Cardiac muscle cell (in vitro differentiated cells and primary cell): ENCODE data around the gene NENF. TPM values are rescaled to one million over a fixed set of nuclear protein-coding genes. Genes with fewer than 3 reads are reported as not detected.

Experiments
- DNase-seq, 2 donors: peaks; one replicate each; pipeline versions ENCODE4 v3.0.0 to v3.0.0-alpha.2; 2010 to 2017; ENCODE audit warnings: low read depth in 1 of 2, low spot score in 1 of 2
- H3K27ac ChIP-seq: fragments of 200-600 bp; sonication (generic); 2 replicates; pipeline ENCODE4 v1.5.1; 2016
- H3K27me3 ChIP-seq: fragments of 200-600 bp; sonication (generic); 2 replicates; pipeline ENCODE4 v1.6.0; 2016; ENCODE audit warnings: control low read depth
- H3K36me3 ChIP-seq: fragments of 200-600 bp; sonication (generic); 2 replicates; pipeline ENCODE4 v1.5.1; 2016; ENCODE audit warnings: control low read depth
- H3K4me1 ChIP-seq: fragments of 200-600 bp; sonication (generic); 2 replicates; pipeline ENCODE4 v1.8.1; 2017; ENCODE audit warnings: low read depth, mild to moderate bottlenecking, mixed run types
- H3K4me3 ChIP-seq: fragments of 200-600 bp; sonication (generic); 2 replicates; pipeline ENCODE4 v1.5.1; 2016; ENCODE audit warnings: mild to moderate bottlenecking
- H3K9me3 ChIP-seq: fragments of 200-600 bp; sonication (generic); 2 replicates; pipeline ENCODE4 v1.5.1; 2017; ENCODE audit warnings: low read depth, mild to moderate bottlenecking, control low read depth
- CTCF ChIP-seq: IDR thresholded peaks from 2 replicates; pipeline ENCODE4 v1.5.1; 2012; ENCODE audit warnings: low read depth, mild to moderate bottlenecking, low read length
- polyA plus RNA-seq: library from polyadenylated mRNA; unstranded; fragments of >200 nt; fragmentation: Nextera tagmentation; extraction: Ambion mirVana; gene quantifications from 2 replicates; pipeline ENCODE4 v1.2.1, GENCODE V29; 2016
- total RNA-seq: library from RNA; depleted of rRNA; stranded (reverse); fragments of >200 nt; gene quantifications from 2 replicates; pipeline ENCODE4 v1.2.3, GENCODE V29; 2016

The NENF gene
- total and polyA plus RNA-seq, 2 experiments from 2014 or later, result 23.7 to 34.6 TPM

DNA sequence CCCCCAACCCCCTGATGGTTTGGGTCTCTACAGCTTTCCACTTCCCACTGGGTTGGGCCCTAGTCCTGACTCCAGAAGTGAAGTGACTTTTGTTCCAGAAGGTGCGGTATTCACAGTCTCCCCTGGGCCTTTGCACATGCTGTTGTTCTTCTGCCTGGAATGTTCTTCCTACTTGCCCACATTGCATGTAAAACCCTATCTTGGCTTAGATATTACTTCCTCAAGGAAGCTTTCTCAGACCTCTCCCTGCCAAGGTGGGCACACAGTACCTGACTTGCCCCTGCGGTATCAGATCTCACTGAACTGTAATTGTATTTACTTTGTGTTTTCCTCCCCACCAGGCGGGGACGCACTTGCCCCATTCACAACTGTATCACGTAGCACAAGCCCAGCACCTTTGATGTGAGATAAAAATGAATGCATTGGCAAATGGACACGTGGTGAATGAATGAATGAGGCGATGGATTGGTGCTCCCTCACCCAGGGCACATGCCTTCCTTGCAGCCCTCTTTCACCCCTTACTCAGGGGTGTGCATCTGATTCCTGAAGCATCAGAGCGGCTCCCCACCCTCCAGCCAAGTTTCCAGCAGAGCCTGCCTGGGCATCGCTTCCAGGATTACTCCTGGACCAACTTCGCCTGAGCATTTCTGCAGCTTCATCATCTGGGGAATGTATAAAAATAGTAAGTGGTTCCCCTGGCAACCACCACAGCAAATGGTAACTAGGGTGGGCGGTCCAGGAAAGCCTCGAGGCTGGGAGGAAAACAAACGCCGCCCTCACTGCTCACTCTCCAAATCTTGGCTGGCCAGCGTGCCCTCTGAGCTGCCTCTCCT is 19.8 kb downstream of the NENF start:
- DNase-seq, result peak in 1 of 2 donors; percentile 82
- Histone ChIP-seq H3K27me3 (no peaks in the 10 kb centered on the region), H3K4me3 (no peak overlapping the region), H3K9me3 (no peaks in the 10 kb centered on the region), H3K4me1 (peaks cover 3% of the 10 kb centered on the region), H3K27ac (no peak overlapping the region), H3K36me3 (no peaks in the 10 kb centered on the region)
- TF ChIP-seq CTCF, result no peak

GRCh38 chr1:212453156-212453857 is 20.6 kb downstream of the NENF start:
- no peaks in the 10 kb centered on the region for H3K36me3 ChIP-seq
- peaks cover 3% of the 10 kb centered on the region for H3K4me1 ChIP-seq
- no peak for TF ChIP-seq CTCF
- H3K27ac ChIP-seq, result no peak overlapping the region
- H3K9me3 ChIP-seq, result no peaks in the 10 kb centered on the region
- H3K27me3 ChIP-seq, result no peaks in the 10 kb centered on the region
- no peak overlapping the region for H3K4me3 ChIP-seq
- DNase-seq, result no peak

GRCh38 chr1:212454741-212455140 is 22.0 kb downstream of the NENF start:
- no peak for TF ChIP-seq CTCF
- no peaks in the 10 kb centered on the region for H3K9me3 ChIP-seq
- DNase-seq, result no peak

DNA sequence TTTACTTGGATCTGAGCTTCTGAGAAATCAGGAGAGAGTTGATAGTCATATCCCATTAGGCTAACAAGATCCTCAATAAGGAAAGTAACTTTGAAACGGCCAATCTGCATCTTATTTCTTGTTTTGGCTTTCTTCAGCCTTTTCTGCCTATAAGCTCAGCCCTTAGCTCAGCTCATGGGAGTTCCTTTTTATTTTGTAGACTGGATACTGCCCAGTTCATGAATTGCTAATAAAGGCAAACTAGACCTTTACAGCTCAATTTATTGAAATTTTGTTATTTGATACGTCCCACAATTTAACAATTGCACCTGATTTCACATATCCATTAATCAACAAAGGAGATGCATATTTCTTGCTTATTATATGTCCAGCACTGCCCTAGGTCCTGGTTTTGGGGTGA is 22.7 kb downstream of the NENF start:
- no peak for TF ChIP-seq CTCF
- Histone ChIP-seq H3K4me1 (peaks cover 3% of the 10 kb centered on the region), H3K4me3 (no peak overlapping the region), H3K9me3 (no peaks in the 10 kb centered on the region), H3K36me3 (no peaks in the 10 kb centered on the region), H3K27me3 (no peaks in the 10 kb centered on the region), H3K27ac (no peak overlapping the region)
- no peak for DNase-seq

More at GRCh38 chr1:212454741-212455140, 22.0 kb downstream of the NENF start:
- Histone ChIP-seq H3K4me3 (no peak overlapping the region), H3K27ac (no peak overlapping the region), H3K27me3 (no peaks in the 10 kb centered on the region), H3K4me1 (peaks cover 3% of the 10 kb centered on the region), H3K36me3 (no peaks in the 10 kb centered on the region)

- no peak overlapping the region for H3K27ac ChIP-seq
- H3K4me1 ChIP-seq, result peaks cover 3% of the 10 kb centered on the region
- H3K4me3 ChIP-seq, result no peak overlapping the region
- DNase-seq, result peak; percentile 85 to 92
- H3K9me3 ChIP-seq, result no peaks in the 10 kb centered on the region
- peak; percentile 97 for TF ChIP-seq CTCF
- no peaks in the 10 kb centered on the region for H3K27me3 ChIP-seq
- no peaks in the 10 kb centered on the region for H3K36me3 ChIP-seq
These were observed 23.2 kb downstream of the NENF start for GRCh38 chr1:212455803-212456528.
